H1 (cell line): Measurements from ENCODE around the gene GADD45A. TPM values are rescaled to one million over a fixed set of nuclear protein-coding genes. Genes with fewer than 3 reads are reported as not detected.

Experiments
- CTCF ChIA-PET: fragments of 300-600 bp; sonication (Branson Sonifier 250); formaldehyde crosslinking; loops from one replicate; lab custom pipeline; 2021; ENCODE audit not compliant: partially characterized antibody; lab: Charles Lee
- POLR2A ChIA-PET: fragments of 300-600 bp; sonication (Branson Sonifier 250); formaldehyde crosslinking; loops from one replicate; lab custom pipeline; 2021; ENCODE audit warnings: inconsistent platforms; ENCODE audit not compliant: partially characterized antibody; lab: Charles Lee
- DNase-seq, 2 experiments: peaks; one replicate each; pipeline versions ENCODE4 v3.0.0 to v3.0.0-alpha.2; 2010 to 2022; ENCODE audit warnings: low spot score in 2 of 2, low read depth in 1 of 2, mixed read lengths in 1 of 2
- FAIRE-seq: peaks from 2 replicates; lab custom pipeline; 2011; peaks lifted over from hg19 to GRCh38; lab: Jason Lieb, UNC
- H2AFZ ChIP-seq: 2 replicates; pipeline ENCODE4 v1.8.1; 2012; ENCODE audit warnings: low read length, inconsistent platforms
- H2AK5ac ChIP-seq: 2 replicates; pipeline ENCODE4 v1.6.1; 2013; ENCODE audit warnings: low read depth, low read length
- H2BK120ac ChIP-seq: replicated peaks from 2 replicates; pipeline ENCODE3; 2013; ENCODE audit warnings: low read depth, low read length, inconsistent platforms
- H2BK12ac ChIP-seq: 2 replicates; pipeline ENCODE4 v1.6.1; 2013; ENCODE audit warnings: low read depth, low read length
- H2BK15ac ChIP-seq: 2 replicates; pipeline ENCODE4 v1.6.1; 2013; ENCODE audit warnings: low read length
- H2BK20ac ChIP-seq: 2 replicates; pipeline ENCODE4 v1.6.1; 2013; ENCODE audit warnings: low read length
- H2BK5ac ChIP-seq: 2 replicates; pipeline ENCODE4 v1.6.1; 2013; ENCODE audit warnings: low read depth, low read length
- H3K14ac ChIP-seq: 2 replicates; pipeline ENCODE4 v1.6.1; 2013; ENCODE audit warnings: inconsistent platforms; ENCODE audit not compliant: insufficient read length
- H3K18ac ChIP-seq: 2 replicates; pipeline ENCODE4 v1.6.1; 2013; ENCODE audit warnings: low read length; ENCODE audit errors: extremely low read depth
- H3K23ac ChIP-seq: 2 replicates; pipeline ENCODE4 v1.6.1; 2013; ENCODE audit warnings: inconsistent platforms; ENCODE audit not compliant: insufficient read length
- H3K23me2 ChIP-seq: 2 replicates; pipeline ENCODE4 v1.6.1; 2013; ENCODE audit warnings: low read depth, low read length
- H3K27ac ChIP-seq: 2 replicates; pipeline ENCODE4 v1.6.1; 2011; ENCODE audit warnings: low read depth, low read length, inconsistent platforms
- H3K27me3 ChIP-seq, 4 experiments: replicated peaks in 1 of 4; 1 replicate in 1 of 4; 2 replicates in 3 of 4; pipeline versions ENCODE4 v1.6.1 to v1.8.1; 2011 to 2013; ENCODE audit warnings: low read length in 3 of 4, mild to moderate bottlenecking in 3 of 4, inconsistent platforms in 2 of 4, mixed read lengths in 2 of 4, moderate library complexity in 1 of 4; ENCODE audit not compliant: control insufficient read depth in 3 of 4, insufficient read depth in 3 of 4; ENCODE audit errors: extremely low read depth in 1 of 4
- H3K36me3 ChIP-seq, 4 experiments: 2 replicates each; pipeline versions ENCODE4 v1.6.1 to v1.8.1; 2011 to 2013; ENCODE audit warnings: mild to moderate bottlenecking in 4 of 4, low read length in 3 of 4, moderate library complexity in 2 of 4, control low read depth in 1 of 4, inconsistent platforms in 1 of 4; ENCODE audit not compliant: insufficient read depth in 4 of 4, control insufficient read depth in 2 of 4
- H3K4ac ChIP-seq: replicated peaks from 2 replicates; pipeline ENCODE3; 2013; ENCODE audit warnings: low read length, low read depth, mixed read lengths, inconsistent platforms; ENCODE audit not compliant: insufficient read length
- H3K4me1 ChIP-seq, 4 experiments: replicated peaks in 1 of 4; 1 replicate in 1 of 4; 2 replicates in 3 of 4; pipeline versions ENCODE4 v1.6.1 to v1.8.1; 2011 to 2013; ENCODE audit warnings: low read length in 3 of 4, inconsistent platforms in 2 of 4, mixed read lengths in 1 of 4; ENCODE audit not compliant: insufficient read depth in 4 of 4, control insufficient read depth in 3 of 4
- H3K4me2 ChIP-seq, 2 experiments: 2 replicates each; pipeline versions ENCODE4 v1.6.1 to v1.8.1; 2011 to 2013; ENCODE audit warnings: low read depth in 2 of 2, low read length in 2 of 2, control low read depth in 1 of 2, inconsistent platforms in 1 of 2, mild to moderate bottlenecking in 1 of 2; ENCODE audit not compliant: insufficient read depth in 1 of 2
- H3K4me3 ChIP-seq, 4 experiments: fragments of 200-600, 300-600 bp in 1 of 4; sonication (generic), shearing (Covaris generic), sonication (Bioruptor Twin) in 1 of 4; 2 replicates each; pipeline versions ENCODE4 v1.5.1 to v1.8.1; 2011 to 2016; ENCODE audit warnings: low read length in 4 of 4, low read depth in 3 of 4, control low read depth in 2 of 4, inconsistent platforms in 2 of 4, mild to moderate bottlenecking in 2 of 4, mixed read lengths in 1 of 4, moderate library complexity in 1 of 4; ENCODE audit not compliant: insufficient read depth in 2 of 4; ENCODE audit errors: extremely low read depth in 1 of 4
- H3K56ac ChIP-seq: replicated peaks from 2 replicates; pipeline ENCODE3; 2013; ENCODE audit warnings: low read depth, mild to moderate bottlenecking, mixed read lengths, low read length, inconsistent platforms; ENCODE audit not compliant: insufficient read length
- H3K79me1 ChIP-seq: 2 replicates; pipeline ENCODE4 v1.6.1; 2013; ENCODE audit warnings: low read depth, low read length, control low read depth
- H3K79me2 ChIP-seq, 2 experiments: 2 replicates each; pipeline versions ENCODE4 v1.6.1 to v1.8.1; 2012 to 2013; ENCODE audit warnings: low read length in 2 of 2, mild to moderate bottlenecking in 2 of 2, inconsistent platforms in 1 of 2; ENCODE audit not compliant: insufficient read depth in 2 of 2, control insufficient read depth in 1 of 2
- H3K9ac ChIP-seq, 4 experiments: replicated peaks in 1 of 4; 1 replicate in 1 of 4; 2 replicates in 3 of 4; pipeline versions ENCODE4 v1.6.1 to v1.8.1; 2011 to 2013; ENCODE audit warnings: low read depth in 3 of 4, low read length in 3 of 4, control low read depth in 2 of 4, mild to moderate bottlenecking in 2 of 4, moderate library complexity in 2 of 4, inconsistent platforms in 1 of 4; ENCODE audit errors: extremely low read depth in 1 of 4
- H3K9me3 ChIP-seq, 2 experiments: 2 replicates each; pipeline versions ENCODE4 v1.6.1 to v1.8.1; 2012 to 2013; ENCODE audit warnings: mild to moderate bottlenecking in 2 of 2, moderate library complexity in 2 of 2, control low read depth in 1 of 2, inconsistent platforms in 1 of 2, low read depth in 1 of 2, low read length in 1 of 2, mixed read lengths in 1 of 2; ENCODE audit not compliant: insufficient read depth in 2 of 2
- H4K20me1 ChIP-seq, 2 experiments: replicated peaks in 1 of 2; 2 replicates each; pipeline versions ENCODE3 to v1.8.1; 2011 to 2013; ENCODE audit warnings: inconsistent platforms in 2 of 2, low read length in 2 of 2, mild to moderate bottlenecking in 1 of 2; ENCODE audit not compliant: insufficient read depth in 2 of 2, control insufficient read depth in 1 of 2
- H4K5ac ChIP-seq: 2 replicates; pipeline ENCODE4 v1.6.1; 2013; ENCODE audit warnings: low read length, low read depth, mixed read lengths, inconsistent platforms; ENCODE audit not compliant: insufficient read length
- H4K8ac ChIP-seq: 2 replicates; pipeline ENCODE4 v1.8.0; 2013; ENCODE audit warnings: mild to moderate bottlenecking, moderate library complexity, low read length, inconsistent platforms; ENCODE audit not compliant: insufficient read depth; ENCODE audit errors: extremely low read depth
- H4K91ac ChIP-seq: replicated peaks from 2 replicates; pipeline ENCODE3; 2013; ENCODE audit warnings: low read length, mixed read lengths, inconsistent platforms; ENCODE audit not compliant: insufficient read length
- ATF3 ChIP-seq: IDR thresholded peaks from 2 replicates; pipeline ENCODE4 v1.6.1; 2011; ENCODE audit warnings: low read depth, mild to moderate bottlenecking, low read length; ENCODE audit not compliant: insufficient read depth
- RAD21 ChIP-seq, 2 experiments: IDR thresholded peaks in 1 of 2; conservative IDR thresholded peaks in 1 of 2; 2 replicates each; pipeline ENCODE4 v1.6.1; 2011; ENCODE audit warnings: low read depth in 2 of 2, low read length in 2 of 2, improper control_type of control experiment in 1 of 2, inconsistent platforms in 1 of 2, mild to moderate bottlenecking in 1 of 2, moderate library complexity in 1 of 2
- USF2 ChIP-seq: IDR thresholded peaks from 2 replicates; pipeline ENCODE4 v1.6.1; 2011; ENCODE audit warnings: low read length, improper control_type of control experiment
- WGBS, 2 experiments: shearing (Covaris generic) in 1 of 2; methylation state at CpG; one replicate each; pipeline versions ENCODE4 v1.1.6 to v1.1.7; 2013 to 2015; ENCODE audit warnings: low lambda C conversion rate in 2 of 2, mixed read lengths in 2 of 2, inconsistent platforms in 1 of 2, low coverage in 1 of 2, missing lambda C conversion rate in 1 of 2; ENCODE audit not compliant: insufficient replicate concordance in 2 of 2, insufficient coverage in 1 of 2, insufficient read length in 1 of 2; ENCODE audit errors: extremely low coverage in 1 of 2, missing lambda C conversion rate in 1 of 2; 5-methylcytosine and 5-hydroxymethylcytosine counted together
- polyA plus RNA-seq, 7 experiments: library from polyadenylated mRNA; depleted of rRNA in 3 of 7; stranded (reverse) in 5 of 7; unstranded in 2 of 7; fragments of >200 nt in 5 of 7; fragments of 200-250 nt in 2 of 7; gene quantifications; 1 replicate in 5 of 7; 2 replicates in 1 of 7; 4 replicates in 1 of 7; pipeline versions ENCODE4 v1.2.1 to v1.2.3, GENCODE V29; 2011 to 2013; ENCODE audit warnings: missing spikeins in 2 of 7, mixed read lengths in 2 of 7
- total RNA-seq: library from RNA; stranded (reverse); fragmentation: NEBNext Ultra II Directional; extraction: Animal tissue kit (Norgen Biotek cat#: 25700); gene quantifications from 2 replicates; pipeline ENCODE4 v1.2.1, GENCODE V29; 2021
- TF ChIP-seq, protein P1 (sequence below): IDR thresholded peaks from 2 replicates; pipeline ENCODE4 v1.6.1; 2012; ENCODE audit warnings: low read length, inconsistent platforms

GADD45A gene
- total and polyA plus RNA-seq, 2 of the 8 experiments (the other 6 are each of a cell fraction or from before 2014, with no cell fraction given) = 7.6 to 15.6 TPM

GRCh38 chr1:67704351-67704750, 19.4 kb downstream of the GADD45A start:
- no peaks in the 10 kb centered on the region for H3K79me2 ChIP-seq
- H4K5ac ChIP-seq = no peak overlapping the region
- H2AK5ac ChIP-seq = no peak overlapping the region
- no peak overlapping the region for H3K9ac ChIP-seq
- H3K23ac ChIP-seq = no peak overlapping the region
- no peak overlapping the region for H3K4me3 ChIP-seq
- no peak overlapping the region for H2BK120ac ChIP-seq
- no peak overlapping the region for H4K91ac ChIP-seq
- no peak overlapping the region for H2AFZ ChIP-seq
- no peak overlapping the region for H4K8ac ChIP-seq
- H3K4me1 ChIP-seq = peaks cover 0 to 3% (median 0%) of the 10 kb centered on the region in 4 experiments; a peak in 2 of 7 replicates
- H3K14ac ChIP-seq = no peak overlapping the region
- no peaks in the 10 kb centered on the region; a peak in 1 of 8 replicates for H3K36me3 ChIP-seq
- ChIA-PET POLR2A (interaction anchor here (0.8 to 3.1 kb wide), 3 partner anchors 13 to 19 kb away, joined by 3 to 9 read pairs (median 4); partner anchors contain the start of gene GADD45A), CTCF (interaction anchor here (0.7 to 3.7 kb wide), 12 partner anchors 12 to 169 kb away, joined by 3 to 24 read pairs (median 4); no protein-coding TSS in a partner anchor)
- H2BK15ac ChIP-seq = no peak overlapping the region
- peaks cover 0 to 1% of the 10 kb centered on the region in 2 experiments for H4K20me1 ChIP-seq
- H2BK12ac ChIP-seq = no peak overlapping the region
- peaks cover 0 to 1% (median 0%) of the 10 kb centered on the region in 4 experiments; a peak in 1 of 7 replicates for H3K27me3 ChIP-seq
- FAIRE-seq (no peak), DNase-seq (no peak)
- no peak overlapping the region for H2BK5ac ChIP-seq
- TF ChIP-seq RAD21 (IDR thresholded peaks at IDR 0.05 in 1 of 2, conservative IDR thresholded peaks at IDR 0.05 in 1 of 2; ENCODE audit: low read depth in 2 of 2, low read length in 2 of 2) (no peak), ATF3 (no peak), USF2 (no peak)
- TF ChIP-seq, protein P1, sequence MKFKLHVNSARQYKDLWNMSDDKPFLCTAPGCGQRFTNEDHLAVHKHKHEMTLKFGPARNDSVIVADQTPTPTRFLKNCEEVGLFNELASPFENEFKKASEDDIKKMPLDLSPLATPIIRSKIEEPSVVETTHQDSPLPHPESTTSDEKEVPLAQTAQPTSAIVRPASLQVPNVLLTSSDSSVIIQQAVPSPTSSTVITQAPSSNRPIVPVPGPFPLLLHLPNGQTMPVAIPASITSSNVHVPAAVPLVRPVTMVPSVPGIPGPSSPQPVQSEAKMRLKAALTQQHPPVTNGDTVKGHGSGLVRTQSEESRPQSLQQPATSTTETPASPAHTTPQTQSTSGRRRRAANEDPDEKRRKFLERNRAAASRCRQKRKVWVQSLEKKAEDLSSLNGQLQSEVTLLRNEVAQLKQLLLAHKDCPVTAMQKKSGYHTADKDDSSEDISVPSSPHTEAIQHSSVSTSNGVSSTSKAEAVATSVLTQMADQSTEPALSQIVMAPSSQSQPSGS = no peak
- H2BK20ac ChIP-seq = no peak overlapping the region
- H3K56ac ChIP-seq = no peak overlapping the region
- no peaks in the 10 kb centered on the region for H3K23me2 ChIP-seq
- no peaks in the 10 kb centered on the region for H3K79me1 ChIP-seq
- no peak overlapping the region for H3K18ac ChIP-seq
- no peak overlapping the region for H3K4ac ChIP-seq
- H3K9me3 ChIP-seq = no peaks in the 10 kb centered on the region
- 87% methylated on average over 3 of the region's 3 CpGs; no CpG with 5 or more reads in 1 of the 2 experiments for WGBS, 2 experiments
- H3K27ac ChIP-seq = no peak overlapping the region
- no peak overlapping the region for H3K4me2 ChIP-seq
